NCI-H82 (cell line): ENCODE results near the gene TMEM219.
"Not testable (repeated sequence)": the region's sequence is repeated elsewhere in the genome, so short reads cannot be mapped to it uniquely, and the experiment has no call there.

Experiments
- DNase-seq: peaks from one replicate; lab custom pipeline; 2025; lab: John Stamatoyannopoulos, UW

Gene TMEM219

DNA sequence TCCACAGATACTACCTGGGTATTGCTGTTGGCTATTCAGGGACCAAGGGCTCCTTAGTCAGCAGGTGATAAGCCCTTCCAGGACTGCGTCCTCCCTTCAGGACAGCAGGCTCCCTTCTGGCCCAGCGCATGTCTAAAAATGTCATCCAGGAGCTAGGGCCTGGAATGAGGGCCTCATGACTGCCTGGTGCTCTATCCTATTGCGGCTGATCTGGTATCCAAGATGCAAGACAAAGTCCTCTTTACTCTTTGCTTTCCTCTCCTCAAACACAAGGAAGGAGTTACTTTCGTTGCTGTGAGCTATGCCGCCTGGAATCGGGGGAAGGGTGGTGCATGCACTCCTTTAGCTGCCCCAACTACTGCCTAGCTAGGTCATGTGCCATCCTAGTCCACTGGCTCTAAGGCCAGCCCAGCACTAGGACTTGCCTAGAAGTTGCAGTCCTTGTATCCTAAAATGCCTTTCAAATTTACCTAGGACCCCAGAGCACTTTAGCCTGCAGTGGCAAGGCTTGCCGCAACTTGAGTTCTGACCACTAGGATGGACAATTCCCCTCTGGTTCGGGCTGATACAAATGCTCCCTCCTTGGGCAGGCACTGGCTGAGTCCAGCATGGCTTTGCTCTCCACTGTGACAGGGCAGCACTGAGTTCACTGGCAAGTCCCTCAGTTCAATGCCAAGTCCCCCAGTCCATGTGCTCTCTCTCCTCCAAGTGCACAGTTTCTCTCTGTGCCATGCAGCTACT is 10.1 kb upstream of the TMEM219 start:
- DNase-seq, result no peak

DNA sequence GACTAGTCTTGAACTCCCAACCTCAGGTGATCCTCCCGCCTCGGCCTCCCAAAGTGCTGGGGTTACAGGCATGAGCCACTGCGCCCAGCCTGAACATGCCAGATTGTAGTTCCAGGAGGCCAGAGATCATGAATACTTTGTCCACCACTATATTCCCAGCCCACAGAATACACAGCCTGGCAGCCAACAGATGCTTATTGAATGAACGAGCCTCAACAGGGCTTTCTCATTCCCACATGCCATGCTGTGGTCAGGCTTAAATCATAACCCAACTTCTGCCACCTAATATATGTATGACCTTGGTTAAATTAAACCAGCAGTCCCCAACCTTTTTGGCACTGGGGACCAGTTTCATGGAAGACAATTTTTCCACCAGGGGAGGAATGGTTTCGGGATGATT is 3.1 kb upstream of the TMEM219 start:
- no peak for DNase-seq

GRCh38 chr16:29959293-29959692 is 2.6 kb upstream of the TMEM219 start:
- peak; percentile 76 for DNase-seq

GRCh38 chr16:29959821-29960220 is 2.1 kb upstream of the TMEM219 start:
- not testable (repeated sequence) for DNase-seq

DNA sequence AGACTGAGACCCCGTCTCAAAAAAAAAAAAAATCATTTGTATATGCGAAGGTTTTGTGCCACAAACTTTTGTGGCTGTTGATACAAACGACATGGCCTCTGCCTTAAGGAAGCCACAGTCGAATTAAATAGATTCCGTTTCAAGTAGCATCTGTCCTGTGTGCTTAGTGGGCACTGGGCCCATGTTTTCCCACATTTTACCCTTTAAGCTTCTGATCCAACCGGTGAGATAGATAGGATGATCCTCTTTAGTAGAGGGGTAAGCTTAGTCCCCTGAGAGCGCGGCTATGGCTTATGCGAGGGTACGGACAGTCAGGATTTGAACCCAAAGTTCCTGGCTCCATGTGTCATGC is 776 bp upstream of the TMEM219 start:
- peak; percentile 96 for DNase-seq

DNA sequence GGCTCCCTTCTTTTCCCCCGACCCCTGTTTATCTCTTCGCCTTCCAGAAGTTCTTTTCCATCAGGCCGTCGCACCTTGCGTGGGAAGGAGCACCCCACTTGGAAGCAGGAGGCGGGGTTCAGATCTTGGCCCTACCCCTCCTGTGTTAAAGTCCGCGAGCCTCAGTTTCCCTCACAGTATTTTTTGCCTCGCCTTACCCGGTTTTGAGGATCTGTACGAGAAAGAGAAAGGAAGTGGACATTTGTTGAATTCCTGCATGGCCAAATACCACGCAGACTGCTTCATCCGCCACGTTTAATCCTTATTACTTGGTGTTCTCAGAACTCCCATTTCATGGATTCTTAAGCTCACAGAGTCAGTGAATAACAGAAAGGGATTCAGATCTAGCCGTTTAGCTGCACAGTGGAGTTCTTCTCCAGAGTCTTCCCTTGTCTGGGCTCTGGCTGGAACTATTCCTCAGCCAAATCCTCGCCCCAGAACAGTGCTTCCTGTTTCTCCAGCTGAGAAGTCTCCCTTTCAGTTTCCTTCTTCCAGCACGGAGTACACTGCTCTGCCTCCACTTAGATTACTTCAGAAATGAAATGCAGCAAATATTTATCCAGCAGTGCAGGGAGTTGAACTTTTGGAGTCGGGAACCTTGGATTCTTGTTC is 590 bp downstream of the TMEM219 start:
- peak; percentile 10 for DNase-seq

DNA sequence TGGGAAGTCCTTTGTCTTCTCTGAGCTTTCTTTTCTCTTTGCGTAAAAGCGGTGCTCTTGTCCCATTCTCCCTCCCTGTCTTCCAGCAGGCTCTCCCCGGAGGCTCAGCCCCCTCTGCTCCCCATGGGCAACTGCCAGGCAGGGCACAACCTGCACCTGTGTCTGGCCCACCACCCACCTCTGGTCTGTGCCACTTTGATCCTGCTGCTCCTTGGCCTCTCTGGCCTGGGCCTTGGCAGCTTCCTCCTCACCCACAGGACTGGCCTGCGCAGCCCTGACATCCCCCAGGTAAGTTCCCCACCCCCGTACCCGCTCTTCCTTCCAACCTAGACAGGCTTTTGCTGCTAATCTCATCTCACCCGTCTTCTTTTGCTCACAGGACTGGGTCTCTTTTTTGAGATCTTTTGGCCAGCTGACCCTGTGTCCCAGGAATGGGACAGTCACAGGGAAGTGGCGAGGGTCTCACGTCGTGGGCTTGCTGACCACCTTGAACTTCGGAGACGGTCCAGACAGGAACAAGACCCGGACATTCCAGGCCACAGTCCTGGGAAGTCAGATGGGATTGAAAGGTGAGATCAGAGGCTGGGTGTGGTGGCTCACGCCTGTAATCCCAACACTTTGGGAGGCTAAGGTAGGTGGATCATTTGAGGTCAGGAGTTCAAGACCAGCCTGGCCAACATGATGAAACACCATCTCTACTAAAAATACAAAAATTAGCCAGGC is 1.3 kb downstream of the TMEM219 start:
- DNase-seq, result no peak

- DNase-seq, result no peak
These were observed 6.3 kb downstream of the TMEM219 start for GRCh38 chr16:29968205-29968604.

DNA sequence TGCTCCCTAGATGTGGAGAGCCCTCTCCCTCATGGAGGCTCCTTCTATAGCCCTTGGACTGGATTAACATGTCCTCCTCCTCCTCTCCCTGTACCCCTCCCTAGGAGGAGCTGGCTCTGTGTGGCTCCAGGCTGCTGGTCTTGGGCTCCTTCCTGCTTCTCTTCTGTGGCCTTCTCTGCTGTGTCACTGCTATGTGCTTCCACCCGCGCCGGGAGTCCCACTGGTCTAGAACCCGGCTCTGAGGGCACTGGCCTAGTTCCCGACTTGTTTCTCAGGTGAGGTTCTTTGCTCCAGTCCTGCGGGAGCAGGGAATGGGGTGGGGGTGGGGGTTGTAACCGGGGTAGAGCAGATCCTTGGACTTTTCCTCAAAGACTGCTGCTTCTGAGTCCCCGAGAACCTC is 9.4 kb downstream of the TMEM219 start:
- DNase-seq, result no peak

GRCh38 chr16:29972500-29972899 is 10.6 kb downstream of the TMEM219 start:
- no peak for DNase-seq

- no peak for DNase-seq
These were observed 11.1 kb downstream of the TMEM219 start for GRCh38 chr16:29972992-29973383.

DNA sequence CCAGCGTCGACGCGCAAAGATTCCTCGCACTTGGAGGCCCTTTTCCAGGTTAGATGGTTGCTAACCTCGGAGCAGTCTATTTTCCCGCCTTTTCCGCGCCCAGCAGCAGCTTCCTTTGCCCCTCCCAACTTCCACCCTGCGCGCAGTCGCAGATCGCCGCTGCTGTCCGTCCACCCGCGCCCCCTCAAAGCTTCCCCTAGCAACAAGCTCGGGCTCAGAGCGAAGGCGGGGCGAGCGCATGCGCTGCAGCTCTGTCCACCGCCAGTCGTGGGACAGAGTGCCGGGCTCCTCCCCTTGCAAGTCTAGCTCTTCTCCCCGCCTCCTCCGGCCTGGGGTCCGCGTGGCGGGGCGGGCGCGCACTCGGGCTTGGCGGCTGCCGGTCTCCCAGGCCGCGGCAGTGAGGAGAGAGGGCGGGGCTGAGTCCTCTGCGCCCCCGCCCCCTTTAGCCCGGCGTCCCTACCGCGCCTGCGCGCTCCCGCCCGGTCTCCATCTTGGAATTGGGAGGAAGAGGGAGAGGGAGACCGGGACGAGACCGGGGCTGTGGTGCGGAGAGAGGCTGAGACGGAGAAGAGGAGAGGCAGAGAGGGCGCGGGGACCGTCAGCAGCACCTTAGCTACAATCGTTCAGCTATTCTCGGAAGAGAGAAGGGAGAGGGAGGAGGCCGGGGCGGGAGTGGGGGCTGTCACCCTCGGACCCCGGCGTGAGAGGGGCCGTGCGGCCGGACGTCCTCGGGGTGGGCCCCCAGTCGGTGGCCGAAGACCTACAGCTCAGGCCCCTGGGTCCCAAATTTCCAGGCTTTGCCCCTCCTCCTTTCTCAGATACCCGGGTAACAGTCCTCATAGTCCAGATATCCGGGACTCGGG is 11.7 kb downstream of the TMEM219 start, which contains the start of gene TAOK2:
Gene TAOK2, plus strand, starts transcription at position 485 of the 863 bp plus-strand sequence. CDS start 3,905 bp downstream, outside the sequence.
- peak; percentile 99 for DNase-seq

- DNase-seq, result peak; percentile 39
These were observed 12.6 kb downstream of the TMEM219 start for GRCh38 chr16:29974291-29975133.

DNA sequence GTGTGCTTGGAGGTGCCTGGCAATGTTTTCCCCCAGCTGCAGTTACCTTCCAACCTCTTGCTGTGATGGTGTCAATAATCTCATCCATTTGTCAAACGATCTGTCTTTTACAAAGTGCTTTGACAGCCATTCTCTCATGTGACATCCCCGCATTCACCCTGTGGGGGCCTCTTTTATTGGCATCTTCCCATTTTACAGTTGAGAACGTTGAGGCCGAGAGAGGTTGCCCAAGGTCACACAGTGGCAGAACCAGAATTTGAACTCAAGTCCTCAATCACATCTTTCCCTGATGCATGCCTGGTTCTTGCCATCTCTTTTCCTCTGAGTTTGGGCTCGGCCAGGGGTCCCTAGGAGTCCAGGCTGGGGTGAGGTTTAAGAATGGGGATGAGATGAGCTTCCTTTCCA is 13.3 kb downstream of the TMEM219 start:
- DNase-seq, result peak; percentile 40

GRCh38 chr16:29975811-29976511 is 14.1 kb downstream of the TMEM219 start:
- DNase-seq, result no peak

DNA sequence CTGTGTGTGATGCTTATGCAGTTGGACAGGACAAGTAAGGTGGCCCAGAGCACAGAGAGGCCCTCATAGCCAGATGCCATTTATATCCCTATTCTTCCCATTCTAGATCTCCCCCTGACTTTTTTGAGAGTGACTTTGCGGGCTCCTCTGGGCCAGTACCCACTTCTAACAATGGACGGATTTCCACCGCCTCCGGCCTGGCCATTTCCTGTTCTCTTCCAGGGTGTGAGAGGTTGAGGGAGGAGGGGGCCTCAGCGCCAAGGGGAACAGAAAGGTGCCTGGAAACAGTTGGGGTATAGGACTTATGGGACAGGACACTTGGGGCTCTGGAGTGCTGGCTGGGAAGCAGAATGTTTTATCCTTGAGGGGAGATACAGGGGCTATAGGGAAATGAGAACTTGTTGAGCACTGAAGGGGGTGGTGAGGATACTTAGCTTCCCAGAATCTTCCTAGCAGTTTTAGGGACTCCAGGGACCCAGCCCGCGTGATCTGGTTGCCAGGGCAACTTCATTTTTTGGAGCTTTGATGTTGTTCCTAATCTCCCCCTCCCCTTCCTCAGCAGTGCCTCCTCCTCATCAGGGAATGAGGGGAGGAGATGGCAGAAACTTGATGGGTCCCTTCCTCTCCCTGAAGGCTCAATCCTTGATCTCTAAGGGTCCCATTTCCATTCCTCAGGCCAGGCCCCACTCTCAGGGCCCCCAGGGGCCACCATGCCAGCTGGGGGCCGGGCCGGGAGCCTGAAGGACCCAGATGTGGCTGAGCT is 15.4 kb downstream of the TMEM219 start:
- no peak for DNase-seq

DNA sequence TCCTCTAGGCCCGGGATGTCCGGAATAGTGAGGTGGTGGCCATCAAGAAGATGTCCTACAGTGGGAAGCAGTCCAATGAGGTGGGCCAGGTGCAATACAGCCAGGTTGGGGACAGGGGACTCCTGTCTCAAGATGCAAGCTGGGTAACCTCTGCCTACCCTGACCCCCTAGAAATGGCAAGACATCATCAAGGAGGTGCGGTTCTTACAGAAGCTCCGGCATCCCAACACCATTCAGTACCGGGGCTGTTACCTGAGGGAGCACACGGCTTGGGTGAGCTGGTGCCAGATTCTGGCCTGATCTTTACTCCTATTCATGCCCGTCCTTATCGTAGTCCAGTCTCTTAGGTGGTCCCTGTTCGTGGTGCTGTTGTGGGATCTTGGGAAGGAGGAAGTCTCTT is 16.2 kb downstream of the TMEM219 start:
- no peak for DNase-seq

DNA sequence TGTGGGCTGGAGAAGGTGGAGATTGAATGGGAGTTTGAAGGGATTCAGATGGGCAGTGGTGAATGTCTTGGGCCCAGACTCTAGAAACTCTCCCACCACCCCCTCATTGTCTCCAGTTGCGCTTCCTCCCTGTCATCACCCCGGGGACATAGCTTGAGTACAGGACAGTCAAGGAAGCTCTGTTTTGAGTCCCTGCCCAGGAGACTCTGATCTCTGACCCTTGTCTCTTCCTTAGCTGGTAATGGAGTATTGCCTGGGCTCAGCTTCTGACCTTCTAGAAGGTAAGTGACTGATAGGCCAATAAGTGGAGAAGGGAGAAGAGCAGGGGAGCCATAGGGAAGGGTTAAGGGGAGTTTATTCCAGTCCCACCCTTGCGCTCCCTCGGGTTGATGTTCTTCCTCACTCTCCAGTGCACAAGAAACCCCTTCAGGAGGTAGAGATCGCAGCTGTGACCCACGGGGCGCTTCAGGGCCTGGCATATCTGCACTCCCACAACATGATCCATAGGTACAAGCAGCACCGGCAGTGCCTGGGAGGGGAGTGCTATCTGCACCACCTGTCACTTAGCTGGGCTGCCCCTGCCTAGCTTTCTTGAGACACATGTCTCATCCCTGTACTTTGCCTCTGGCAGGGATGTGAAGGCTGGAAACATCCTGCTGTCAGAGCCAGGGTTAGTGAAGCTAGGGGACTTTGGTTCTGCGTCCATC is 16.8 kb downstream of the TMEM219 start:
- no peak for DNase-seq
